ENCODE measurements around the gene SFRP5. TPM values are rescaled to one million over a fixed set of nuclear protein-coding genes. Genes with fewer than 3 reads are reported as not detected.

Gene SFRP5
- total RNA-seq, 6 donors from 2014 or later: 0.69 to 14.9 (median 3.6) TPM

GRCh38 chr10:97763947-97764346, 7.9 kb downstream of the SFRP5 start:
- ATAC-seq (ENCODE audit: low FRiP score in 2 of 2): no peak
- no peaks in the 10 kb centered on the region for H3K9me3 ChIP-seq
- DNase-seq: no peak
- peaks cover 0 to 8% (median 0%) of the 10 kb centered on the region in 4 donors for H3K4me1 ChIP-seq
- WGBS, 2 donors: 96 to 99% methylated on average over 3 of the region's 3 CpGs
- no peak overlapping the region for H3K4me3 ChIP-seq
- no peak overlapping the region for H3K27ac ChIP-seq
- peaks cover 4 to 41% (median 30%) of the 10 kb centered on the region in 4 donors for H3K36me3 ChIP-seq
- no peaks in the 10 kb centered on the region for H3K27me3 ChIP-seq
- TF ChIP-seq POLR2A (IDR thresholded peaks at IDR 0.05) (no peak), POLR2AphosphoS5 (IDR thresholded peaks at IDR 0.05) (no peak), CTCF (IDR thresholded peaks at IDR 0.05) (no peak), EP300 (IDR thresholded peaks at IDR 0.05) (no peak)

DNA sequence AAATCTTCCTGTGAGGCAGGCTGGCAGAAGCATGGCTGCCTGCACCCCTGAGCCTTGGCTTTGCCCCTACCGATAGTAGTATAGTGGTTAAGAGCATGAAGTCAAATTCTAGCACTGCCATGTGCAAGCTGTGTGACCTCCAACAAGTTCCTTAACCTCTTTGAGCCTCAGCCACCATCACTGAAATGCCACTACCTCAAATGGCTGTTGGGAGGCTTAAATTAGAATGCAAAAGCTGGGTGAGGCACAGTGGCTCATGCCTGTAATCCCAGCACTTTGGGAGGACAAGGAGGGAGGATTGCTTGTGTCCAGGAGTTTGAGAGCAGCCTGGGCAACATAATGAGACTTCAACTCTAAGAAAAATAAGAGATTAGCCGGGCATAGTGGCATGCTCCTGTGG, 8.4 kb downstream of the SFRP5 start:
- Histone ChIP-seq H3K27me3 (no peaks in the 10 kb centered on the region), H3K9me3 (no peaks in the 10 kb centered on the region), H3K27ac (no peak overlapping the region), H3K36me3 (peaks cover 4 to 46% (median 32%) of the 10 kb centered on the region in 4 donors), H3K4me3 (no peak overlapping the region), H3K4me1 (peaks cover 0 to 9% (median 0%) of the 10 kb centered on the region in 4 donors)
- ATAC-seq (ENCODE audit: low FRiP score in 2 of 2) (no peak), DNase-seq (no peak)
- TF ChIP-seq POLR2AphosphoS5 (IDR thresholded peaks at IDR 0.05) (no peak), EP300 (IDR thresholded peaks at IDR 0.05) (no peak), POLR2A (IDR thresholded peaks at IDR 0.05) (no peak), CTCF (IDR thresholded peaks at IDR 0.05) (no peak)
- 88 to 92% methylated on average over 2 of the region's 2 CpGs for WGBS, 2 donors

- Histone ChIP-seq H3K4me1 (peaks cover 0 to 9% (median 0%) of the 10 kb centered on the region in 4 donors), H3K9me3 (no peaks in the 10 kb centered on the region), H3K27me3 (no peaks in the 10 kb centered on the region), H3K4me3 (no peak overlapping the region), H3K36me3 (peaks cover 5 to 48% (median 37%) of the 10 kb centered on the region in 4 donors), H3K27ac (no peak overlapping the region)
- TF ChIP-seq CTCF (IDR thresholded peaks at IDR 0.05) (no peak), POLR2AphosphoS5 (IDR thresholded peaks at IDR 0.05) (no peak)
- no peak for ATAC-seq (ENCODE audit: low FRiP score in 2 of 2)
- 51 to 52% methylated on average over 4 to 5 of the region's 5 CpGs for WGBS, 2 donors
- DNase-seq: no peak
Observed at GRCh38 chr10:97762816-97763215, 9.0 kb downstream of the SFRP5 start.

GRCh38 chr10:97762056-97762455, 9.7 kb downstream of the SFRP5 start:
- 95 to 96% methylated on average over 8 to 10 of the region's 10 CpGs for WGBS, 2 donors
- H3K36me3 ChIP-seq: peaks cover 12 to 55% (median 44%) of the 10 kb centered on the region in 4 donors
- H3K27ac ChIP-seq: no peak overlapping the region
- H3K9me3 ChIP-seq: no peaks in the 10 kb centered on the region
- TF ChIP-seq CTCF (IDR thresholded peaks at IDR 0.05) (no peak), EP300 (IDR thresholded peaks at IDR 0.05) (no peak), POLR2AphosphoS5 (IDR thresholded peaks at IDR 0.05) (no peak), POLR2A (IDR thresholded peaks at IDR 0.05) (no peak)
- ATAC-seq (ENCODE audit: low FRiP score in 2 of 2) (no peak), DNase-seq (no peak)
- peaks cover 0 to 9% (median 0%) of the 10 kb centered on the region in 4 donors for H3K4me1 ChIP-seq
- H3K4me3 ChIP-seq: no peak overlapping the region
- H3K27me3 ChIP-seq: no peaks in the 10 kb centered on the region

DNA sequence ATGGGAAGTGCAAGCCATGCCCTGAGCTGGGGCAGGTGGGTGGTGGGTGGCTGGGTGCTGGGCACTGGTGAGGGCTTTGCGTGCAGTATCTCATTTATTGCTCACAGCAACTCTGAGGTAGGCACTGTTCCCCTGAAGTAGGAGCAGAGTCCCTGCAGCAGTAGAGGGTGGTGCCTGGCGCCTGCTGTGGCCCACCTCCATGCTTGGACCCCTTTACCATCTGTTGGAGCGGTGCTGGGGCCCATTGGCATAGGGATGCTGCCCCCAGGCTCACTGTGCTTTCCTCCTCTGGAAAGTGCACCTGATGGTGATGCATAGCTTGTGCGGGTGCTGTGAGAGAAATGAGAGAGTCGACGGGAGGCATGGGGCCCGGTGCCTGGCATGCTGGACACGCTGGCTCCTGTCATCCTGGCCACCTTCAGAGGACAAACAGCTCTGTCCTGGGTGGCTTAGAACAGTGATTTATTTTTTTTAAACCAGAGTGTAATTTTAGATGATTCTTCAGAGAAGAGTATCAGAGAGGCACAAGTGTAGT, 10.4 kb downstream of the SFRP5 start:
- peaks cover 0 to 9% (median 0%) of the 10 kb centered on the region in 4 donors for H3K4me1 ChIP-seq
- no peaks in the 10 kb centered on the region for H3K9me3 ChIP-seq
- ATAC-seq (ENCODE audit: low FRiP score in 2 of 2): no peak
- no peak for DNase-seq
- H3K27me3 ChIP-seq: no peaks in the 10 kb centered on the region
- no peak for TF ChIP-seq EP300 (IDR thresholded peaks at IDR 0.05)
- no peak for TF ChIP-seq POLR2AphosphoS5 (IDR thresholded peaks at IDR 0.05)
- no peak overlapping the region for H3K27ac ChIP-seq
- WGBS, 2 donors: 95 to 98% methylated on average over 7 to 8 of the region's 8 CpGs
- peaks cover 12 to 62% (median 51%) of the 10 kb centered on the region in 4 donors for H3K36me3 ChIP-seq
- H3K4me3 ChIP-seq: no peak overlapping the region

All from upper lobe of left lung (tissue), 6 donors.